DMS79 treated with DMSO at 0.1 percent for 48 hours (cell line): ENCODE data around the gene TRMT44.
A peak's percentile ranks its signal among the peaks of the same experiment; 100 is the strongest.
"Not testable (repeated sequence)": the region's sequence is repeated elsewhere in the genome, so short reads cannot be mapped to it uniquely, and the experiment has no call there.

Source experiments
- DNase-seq: peaks from one replicate; lab custom pipeline; 2025; lab: John Stamatoyannopoulos, UW

Gene TRMT44

GRCh38 chr4:8440492-8441311 is at the start of gene TRMT44, which contains the start of gene ACOX3:
TRMT44 (plus strand) TSS chr4:8440777; CDS start chr4:8440823, 46 bp downstream.
ACOX3 (minus strand) TSS chr4:8440723; CDS start chr4:8416521, 24,202 bp downstream.
- DNase-seq: peak; percentile 55

GRCh38 chr4:8391071-8391470 is 49.5 kb upstream of the TRMT44 start:
- DNase-seq: no peak

- no peak for DNase-seq
Observed at GRCh38 chr4:8391972-8392371, 48.6 kb upstream of the TRMT44 start.

- DNase-seq: peak; percentile 11
Observed at GRCh38 chr4:8392591-8393190, 47.9 kb upstream of the TRMT44 start.

- no peak for DNase-seq
Observed at GRCh38 chr4:8393593-8394038, 47.0 kb upstream of the TRMT44 start.

- DNase-seq: peak; percentile 68
Observed at GRCh38 chr4:8394061-8394519, 46.5 kb upstream of the TRMT44 start.

- DNase-seq: no peak
Observed at GRCh38 chr4:8394806-8395205, 45.8 kb upstream of the TRMT44 start.

- DNase-seq: no peak
Observed at GRCh38 chr4:8395504-8396296, 44.9 kb upstream of the TRMT44 start.

GRCh38 chr4:8396762-8397406 is 43.7 kb upstream of the TRMT44 start:
- DNase-seq: no peak

GRCh38 chr4:8398347-8398746 is 42.2 kb upstream of the TRMT44 start:
- no peak for DNase-seq

GRCh38 chr4:8399298-8399697 is 41.3 kb upstream of the TRMT44 start:
- DNase-seq: no peak

- no peak for DNase-seq
Observed at GRCh38 chr4:8400632-8401325, 39.8 kb upstream of the TRMT44 start.

GRCh38 chr4:8401665-8402064 is 38.9 kb upstream of the TRMT44 start:
- DNase-seq: no peak

- no peak for DNase-seq
Observed at GRCh38 chr4:8402181-8402597, 38.4 kb upstream of the TRMT44 start.

- DNase-seq: no peak
Observed at GRCh38 chr4:8402640-8403039, 37.9 kb upstream of the TRMT44 start.

- DNase-seq: peak; percentile 27
Observed at GRCh38 chr4:8403173-8403753, 37.3 kb upstream of the TRMT44 start.

GRCh38 chr4:8403976-8404375 is 36.6 kb upstream of the TRMT44 start:
- DNase-seq: no peak

- DNase-seq: no peak
Observed at GRCh38 chr4:8404791-8405515, 35.6 kb upstream of the TRMT44 start.

GRCh38 chr4:8405516-8405875 is 35.1 kb upstream of the TRMT44 start:
- DNase-seq: no peak

- DNase-seq: not testable (repeated sequence)
Observed at GRCh38 chr4:8406887-8407286, 33.7 kb upstream of the TRMT44 start.
